Nephron (organoid): ENCODE data around the gene SIRT3.

ENCODE experiments used
- H3K27ac Mint-ChIP-seq, 3 experiments: 2 replicates each; pipeline ENCODE4 v1.8.0; 2020; ENCODE audit warnings: mixed read lengths in 3 of 3, mild to moderate bottlenecking in 2 of 3, moderate library complexity in 1 of 3
- H3K27me3 Mint-ChIP-seq: 2 replicates; pipeline ENCODE4 v1.8.0; 2021; ENCODE audit warnings: low read depth, mild to moderate bottlenecking, moderate library complexity, mixed read lengths
- H3K36me3 Mint-ChIP-seq: 2 replicates; pipeline ENCODE4 v1.8.0; 2020; ENCODE audit warnings: low read depth, mixed read lengths
- H3K4me1 Mint-ChIP-seq: 2 replicates; pipeline ENCODE4 v1.8.0; 2020; ENCODE audit warnings: mixed read lengths
- H3K4me3 Mint-ChIP-seq, 3 experiments: 2 replicates each; pipeline ENCODE4 v1.8.0; 2020; ENCODE audit warnings: mild to moderate bottlenecking in 3 of 3, mixed read lengths in 3 of 3, moderate library complexity in 2 of 3
- H3K9me3 Mint-ChIP-seq: 2 replicates; pipeline ENCODE4 v1.8.0; 2020; ENCODE audit warnings: mixed read lengths
- CTCF ChIP-seq, 3 experiments: fragments of 200-600 bp; sonication (generic); IDR thresholded peaks; one replicate each; pipeline ENCODE4 v1.5.0; 2021; ENCODE audit warnings: antibody characterized with exemption in 3 of 3; ENCODE audit not compliant: unreplicated experiment in 3 of 3

The SIRT3 gene

GRCh38 chr11:235997-236773 lies at the start of gene SIRT3:
Gene SIRT3 (minus strand): TSS chr11:236342. CDS start chr11:236328, 14 bp downstream.
- Mint-ChIP-seq H3K36me3 (peaks cover 14% of the 10 kb centered on the region), H3K4me3 (peak within 1 kb of the TSS; percentile 98 to 100 (median 99)), H3K27ac (peak within 1 kb of the TSS; percentile 95 to 99 (median 96)), H3K4me1 (peaks cover 17% of the 10 kb centered on the region), H3K9me3 (no peaks in the 10 kb centered on the region), H3K27me3 (no peaks in the 10 kb centered on the region)
- peak; percentile 12 to 26 (median 13) for TF ChIP-seq CTCF (IDR thresholded peaks at IDR 0.05; ENCODE audit: unreplicated experiment in 3 of 3)

GRCh38 chr11:285894-286220 lies 49.7 kb upstream of the SIRT3 start:
- no peak for TF ChIP-seq CTCF (IDR thresholded peaks at IDR 0.05; ENCODE audit: unreplicated experiment in 3 of 3)
- Mint-ChIP-seq H3K27me3 (peaks cover 14% of the 10 kb centered on the region), H3K27ac (peak overlapping the region; percentile 29 to 90 (median 81)), H3K4me1 (peaks cover 16% of the 10 kb centered on the region), H3K36me3 (no peaks in the 10 kb centered on the region), H3K9me3 (no peaks in the 10 kb centered on the region), H3K4me3 (peak overlapping the region; percentile 35 to 78 (median 38))

GRCh38 chr11:285021-285893 lies 49.1 kb upstream of the SIRT3 start:
- no peaks in the 10 kb centered on the region for H3K36me3 Mint-ChIP-seq
- H3K9me3 Mint-ChIP-seq, result no peaks in the 10 kb centered on the region
- TF ChIP-seq CTCF (IDR thresholded peaks at IDR 0.05; ENCODE audit: unreplicated experiment in 3 of 3), result no peak
- peaks cover 16% of the 10 kb centered on the region for H3K4me1 Mint-ChIP-seq
- peak overlapping the region; percentile 17 to 56 (median 38) for H3K4me3 Mint-ChIP-seq
- peaks cover 14% of the 10 kb centered on the region for H3K27me3 Mint-ChIP-seq
- H3K27ac Mint-ChIP-seq, result peak overlapping the region; percentile 29 to 90 (median 81)

- no peak for TF ChIP-seq CTCF (IDR thresholded peaks at IDR 0.05; ENCODE audit: unreplicated experiment in 3 of 3)
- Mint-ChIP-seq H3K27ac (peak overlapping the region; percentile 44 to 90 (median 89)), H3K27me3 (peaks cover 14% of the 10 kb centered on the region), H3K36me3 (no peaks in the 10 kb centered on the region), H3K4me1 (peaks cover 16% of the 10 kb centered on the region), H3K4me3 (no peak overlapping the region), H3K9me3 (no peaks in the 10 kb centered on the region)
These were observed 48.2 kb upstream of the SIRT3 start for GRCh38 chr11:284105-285020.

- H3K4me1 Mint-ChIP-seq, result peaks cover 16% of the 10 kb centered on the region
- H3K36me3 Mint-ChIP-seq, result no peaks in the 10 kb centered on the region
- no peak for TF ChIP-seq CTCF (IDR thresholded peaks at IDR 0.05; ENCODE audit: unreplicated experiment in 3 of 3)
- peaks cover 14% of the 10 kb centered on the region for H3K27me3 Mint-ChIP-seq
- no peaks in the 10 kb centered on the region for H3K9me3 Mint-ChIP-seq
- H3K27ac Mint-ChIP-seq, result peak overlapping the region; percentile 44 to 89 (median 84)
- H3K4me3 Mint-ChIP-seq, result peak overlapping the region in 2 of 3 experiments; percentile 42 to 65
These were observed 47.4 kb upstream of the SIRT3 start for GRCh38 chr11:283405-284104.
